Inflammatory macrophage treated with lipopolysaccharide for 1 hour (primary cell): ENCODE data around the gene PARD3.
A peak's percentile ranks its signal among the peaks of the same experiment; 100 is the strongest.
"Not testable (repeated sequence)": the region's sequence is repeated elsewhere in the genome, so short reads cannot be mapped to it uniquely, and the experiment has no call there.

ENCODE experiments used
- DNase-seq, 2 donors: peaks; one replicate each; pipeline ENCODE4 v3.0.0-alpha.2; 2020 to 2022

The PARD3 gene

GRCh38 chr10:34795334-34795733 is 19.8 kb downstream of the PARD3 start:
- no peak for DNase-seq

GRCh38 chr10:34794835-34795234 is 20.3 kb downstream of the PARD3 start:
- DNase-seq: no peak

GRCh38 chr10:34793581-34793980 is 21.5 kb downstream of the PARD3 start:
- DNase-seq: not testable (repeated sequence)

GRCh38 chr10:34792881-34793280 is 22.2 kb downstream of the PARD3 start:
- DNase-seq: no peak

GRCh38 chr10:34791947-34792346 is 23.1 kb downstream of the PARD3 start:
- DNase-seq: no peak

GRCh38 chr10:34791228-34791627 is 23.9 kb downstream of the PARD3 start:
- DNase-seq: no peak

GRCh38 chr10:34789966-34790506 is 25.1 kb downstream of the PARD3 start:
- DNase-seq: no peak

GRCh38 chr10:34786464-34786863 is 28.6 kb downstream of the PARD3 start:
- no peak for DNase-seq

GRCh38 chr10:34781711-34782110 is 33.4 kb downstream of the PARD3 start:
- no peak for DNase-seq

GRCh38 chr10:34780818-34781380 is 34.2 kb downstream of the PARD3 start:
- DNase-seq: peak; percentile 38 to 45

- DNase-seq: no peak
Measured at GRCh38 chr10:34778237-34778636, 36.9 kb downstream of the PARD3 start.

- no peak for DNase-seq
Measured at GRCh38 chr10:34776090-34776690, 38.9 kb downstream of the PARD3 start.

- DNase-seq: no peak
Measured at GRCh38 chr10:34775044-34775637, 40.0 kb downstream of the PARD3 start.

GRCh38 chr10:34773636-34774630 is 41.2 kb downstream of the PARD3 start:
- no peak for DNase-seq

- no peak for DNase-seq
Measured at GRCh38 chr10:34771525-34771924, 43.6 kb downstream of the PARD3 start.

GRCh38 chr10:34771106-34771505 is 44.0 kb downstream of the PARD3 start:
- DNase-seq: no peak

GRCh38 chr10:34769899-34770298 is 45.2 kb downstream of the PARD3 start:
- no peak for DNase-seq

GRCh38 chr10:34768972-34769330 is 46.1 kb downstream of the PARD3 start:
- DNase-seq: no peak

GRCh38 chr10:34768261-34768971 is 46.7 kb downstream of the PARD3 start:
- DNase-seq: no peak

- no peak for DNase-seq
Measured at GRCh38 chr10:34766811-34767494, 48.1 kb downstream of the PARD3 start.

GRCh38 chr10:34766266-34766600 is 48.9 kb downstream of the PARD3 start:
- DNase-seq: no peak

- no peak for DNase-seq
Measured at GRCh38 chr10:34764472-34764946, 50.6 kb downstream of the PARD3 start.
